NCI-H524 (cell line): ENCODE measurements around the gene PRR14L.

Experiments
- DNase-seq, 2 experiments: peaks; one replicate each; lab custom pipeline; 2025; lab: John Stamatoyannopoulos, UW

The PRR14L gene

DNA sequence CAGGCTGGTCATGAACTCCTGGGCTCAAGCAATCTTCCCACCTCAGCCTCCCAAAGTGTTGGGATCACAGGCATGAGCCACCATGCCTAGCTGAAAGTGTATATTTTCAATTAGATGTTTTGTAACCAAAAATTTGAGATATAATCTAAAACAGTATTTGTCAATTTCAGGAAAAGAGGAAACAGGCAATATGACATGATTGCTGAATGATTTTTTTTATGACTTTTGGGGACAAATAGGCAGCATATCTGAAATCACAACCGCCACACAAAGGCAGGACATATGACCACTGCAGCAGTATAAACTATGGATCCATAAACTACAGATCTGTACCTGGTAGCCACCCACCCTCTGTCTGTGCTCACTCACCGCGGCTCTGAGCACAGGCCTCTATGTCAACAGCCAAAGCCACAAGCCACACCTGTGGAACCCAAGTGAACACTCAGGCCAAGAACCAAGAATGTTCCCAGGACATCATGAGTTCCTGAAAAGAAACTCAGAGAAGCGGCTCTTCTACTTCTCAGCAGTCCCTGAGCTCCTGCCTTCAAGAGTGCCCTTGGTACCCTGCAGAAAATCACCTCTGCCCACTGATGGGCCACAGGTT, 110.4 kb downstream of the PRR14L start:
- no peak for DNase-seq

DNA sequence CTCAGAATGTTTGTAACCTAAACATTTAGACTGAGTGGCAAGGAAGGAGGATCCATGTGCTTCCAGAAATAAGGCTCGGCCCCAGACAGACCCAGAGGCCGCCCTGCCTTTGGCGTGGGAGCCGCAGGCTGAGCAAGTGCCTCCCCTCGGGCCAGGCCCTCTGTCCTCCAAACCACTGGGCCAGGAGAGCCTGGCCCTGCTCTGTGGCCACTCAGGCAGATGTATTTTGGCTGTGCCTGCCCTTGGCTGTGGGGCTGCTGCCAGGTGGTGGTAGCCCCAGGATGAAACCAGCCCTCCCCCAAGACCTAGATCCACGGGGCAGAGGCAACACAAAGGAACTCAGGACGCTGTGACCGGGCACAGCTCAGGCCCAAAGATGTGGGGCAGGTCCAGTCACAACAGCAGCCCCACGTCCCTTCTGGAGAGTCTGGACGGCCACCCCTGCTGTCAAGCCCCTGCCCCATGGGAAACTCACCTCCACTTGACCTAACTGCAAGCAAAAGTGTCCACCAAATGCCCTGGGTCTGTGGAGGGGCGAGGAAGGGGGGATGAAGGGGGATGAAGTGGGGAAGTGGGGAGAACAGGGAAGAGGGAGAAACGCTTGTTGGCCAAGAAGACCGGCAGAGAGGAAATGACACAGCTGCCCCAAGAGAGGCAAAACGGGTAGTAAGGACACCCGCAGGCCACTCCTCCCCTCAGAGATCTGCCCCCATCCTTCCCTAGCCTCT, 111.9 kb downstream of the PRR14L start:
- no peak for DNase-seq

DNA sequence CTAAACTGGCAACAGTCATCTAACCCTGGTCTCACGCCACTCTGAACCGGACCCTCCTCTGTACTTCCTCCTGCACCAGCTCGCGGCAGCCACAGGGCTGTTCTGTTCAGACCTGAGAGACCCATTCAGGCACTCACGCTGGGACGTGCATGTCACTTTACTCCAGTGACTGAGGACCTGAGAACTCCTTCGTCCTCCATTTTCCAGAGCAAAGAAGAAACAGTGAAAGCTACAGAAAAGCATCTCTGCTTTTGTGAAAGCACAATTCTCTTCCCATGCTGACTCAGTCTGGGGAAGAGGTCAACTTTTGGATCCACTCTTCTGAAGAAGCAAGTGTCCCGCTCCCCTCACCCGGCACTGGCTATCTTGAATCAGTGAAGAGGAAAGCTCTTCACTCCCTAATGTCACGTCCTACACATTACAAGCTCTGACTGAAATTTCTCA, 112.5 kb downstream of the PRR14L start:
- DNase-seq = no peak

DNA sequence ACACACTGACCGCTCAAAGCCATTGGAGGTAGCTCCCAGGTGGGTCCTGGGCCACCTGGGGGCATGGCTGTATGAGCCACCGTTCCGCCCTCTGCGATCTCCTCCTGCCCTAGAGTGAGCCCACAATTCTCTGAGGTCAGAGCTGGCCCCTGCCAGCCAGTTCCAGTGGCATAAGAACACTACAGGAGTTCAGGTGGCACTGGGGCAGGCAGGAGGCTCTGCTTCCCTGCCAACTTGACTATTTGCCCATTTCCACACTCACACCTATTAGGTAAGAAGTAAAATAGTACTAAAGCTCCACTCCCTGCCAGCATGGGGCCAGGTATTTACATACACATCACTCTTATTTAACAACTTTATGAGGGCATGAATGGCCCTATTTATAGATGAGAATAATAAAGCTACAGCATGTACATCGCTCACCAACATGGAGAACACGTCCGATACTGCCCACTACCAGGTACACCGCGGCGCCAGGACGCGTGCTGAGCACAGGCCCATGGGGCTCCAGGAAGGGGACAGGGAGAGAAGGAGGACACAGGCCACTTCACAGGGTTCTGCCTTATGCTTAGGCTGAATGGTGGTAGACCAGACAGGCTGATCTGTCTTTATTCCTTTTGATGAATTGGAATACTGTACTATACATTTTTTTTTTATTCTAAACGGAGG, 114.2 kb downstream of the PRR14L start:
- DNase-seq = no peak

DNA sequence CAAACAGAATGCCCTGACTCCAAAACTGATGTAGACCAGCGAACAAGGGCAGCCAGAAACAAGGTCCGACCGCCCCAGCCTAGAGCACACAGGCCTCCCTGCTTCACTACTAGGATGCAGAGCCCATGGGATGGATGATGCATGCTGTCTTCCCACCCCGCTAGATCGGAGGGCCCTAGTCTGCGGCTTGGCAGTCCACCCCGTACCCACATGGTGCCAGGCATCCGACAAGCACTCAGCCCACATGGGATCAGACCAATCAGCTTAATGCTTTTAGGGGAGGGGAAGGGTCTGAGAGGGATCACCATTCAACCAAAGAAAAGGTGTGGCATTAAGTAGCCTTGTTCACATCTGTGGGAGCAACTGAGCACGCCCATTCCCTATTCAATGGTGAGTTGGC, 118.5 kb downstream of the PRR14L start:
- no peak for DNase-seq
